HepG2 (cell line): ENCODE data around the gene SNX3. TPM values are rescaled to one million over a fixed set of nuclear protein-coding genes. Genes with fewer than 3 reads are reported as not detected.

Experiments used
- ATM ChIP-seq: fragments of 450-650 bp; IDR thresholded peaks from 2 replicates; pipeline ENCODE4 v1.7.1; 2017; ENCODE audit warnings: mild to moderate bottlenecking, borderline replicate concordance
- EP300 ChIP-seq, 3 experiments: sonication (generic) in 1 of 3; formaldehyde crosslinking in 1 of 3; IDR thresholded peaks; 2 replicates each; pipeline versions ENCODE4 v1.5.1 to v1.6.1; 2011 to 2020; ENCODE audit warnings: low read depth in 2 of 3, low read length in 2 of 3, borderline replicate concordance in 1 of 3, improper control_type of control experiment in 1 of 3, mild to moderate bottlenecking in 1 of 3, missing genetic modification reagents in 1 of 3, moderate library complexity in 1 of 3
- GABPB1 ChIP-seq: IDR thresholded peaks from 2 replicates; pipeline ENCODE4 v1.6.1; 2016; ENCODE audit warnings: mild to moderate bottlenecking, missing genetic modification reagents, moderate library complexity, missing compliant biosample characterization
- KAT7 ChIP-seq: IDR thresholded peaks from 2 replicates; pipeline ENCODE4 v1.6.1; 2018; ENCODE audit warnings: borderline replicate concordance, missing compliant biosample characterization
- KDM1A ChIP-seq: IDR thresholded peaks from 2 replicates; pipeline ENCODE4 v1.6.1; 2016; ENCODE audit warnings: missing compliant biosample characterization
- KDM2A ChIP-seq: sonication (generic); formaldehyde crosslinking; IDR thresholded peaks from 2 replicates; pipeline ENCODE4 v1.4.0; 2020; ENCODE audit warnings: low read depth, missing genetic modification reagents, borderline replicate concordance
- MEF2D ChIP-seq: sonication (generic); formaldehyde crosslinking; IDR thresholded peaks from 2 replicates; pipeline ENCODE4 v1.5.1; 2020; ENCODE audit warnings: mild to moderate bottlenecking, missing genetic modification reagents
- NPAS2 ChIP-seq: sonication (generic); formaldehyde crosslinking; IDR thresholded peaks from 2 replicates; pipeline ENCODE4 v1.8.0; 2022; ENCODE audit warnings: mild to moderate bottlenecking, missing genetic modification reagents, borderline replicate concordance
- NR0B2 ChIP-seq: sonication (generic); formaldehyde crosslinking; IDR thresholded peaks from 2 replicates; pipeline ENCODE4 v1.4.0; 2020; ENCODE audit warnings: mild to moderate bottlenecking, missing genetic modification reagents
- PRMT3 ChIP-seq: sonication (generic); formaldehyde crosslinking; IDR thresholded peaks from 2 replicates; pipeline ENCODE4 v1.8.1; 2022; ENCODE audit warnings: low read depth, mild to moderate bottlenecking, moderate library complexity, missing genetic modification reagents, borderline replicate concordance
- REXO4 ChIP-seq: sonication (generic); formaldehyde crosslinking; IDR thresholded peaks from 2 replicates; pipeline ENCODE4 v1.8.0; 2022; ENCODE audit warnings: missing genetic modification reagents, mild to moderate bottlenecking, borderline replicate concordance
- RFX3 ChIP-seq: IDR thresholded peaks from 2 replicates; pipeline ENCODE4 v1.6.1; 2016; ENCODE audit warnings: missing biosample characterization, missing genetic modification reagents
- SETDB1 ChIP-seq: sonication (generic); formaldehyde crosslinking; IDR thresholded peaks from 2 replicates; pipeline ENCODE4 v1.5.1; 2020; ENCODE audit warnings: missing genetic modification reagents, mild to moderate bottlenecking, borderline replicate concordance
- SMAD9 ChIP-seq: sonication (generic); formaldehyde crosslinking; IDR thresholded peaks from 2 replicates; pipeline ENCODE4 v1.5.1; 2020; ENCODE audit warnings: mild to moderate bottlenecking, missing genetic modification reagents
- SPEN ChIP-seq: sonication (generic); formaldehyde crosslinking; IDR thresholded peaks from 2 replicates; pipeline ENCODE4 v1.5.1; 2020; ENCODE audit warnings: low read depth, mild to moderate bottlenecking, missing genetic modification reagents
- SRSF1 ChIP-seq: fragments of 200-400 bp; formaldehyde crosslinking; optimal IDR thresholded peaks from 2 replicates; pipeline ENCODE3; 2017; ENCODE audit warnings: mild to moderate bottlenecking, low read depth, low read length, moderate library complexity
- SSRP1 ChIP-seq: IDR thresholded peaks from 2 replicates; pipeline ENCODE4 v1.6.1; 2016; ENCODE audit warnings: control low read depth
- TAF1 ChIP-seq: sonication (generic); formaldehyde crosslinking; IDR thresholded peaks from 2 replicates; pipeline ENCODE4 v1.4.0; 2020; ENCODE audit warnings: missing genetic modification reagents
- ZNF431 ChIP-seq: sonication (generic); formaldehyde crosslinking; IDR thresholded peaks from 2 replicates; pipeline ENCODE4 v1.9.0; 2022; ENCODE audit warnings: missing genetic modification reagents, low read depth, mild to moderate bottlenecking, borderline replicate concordance
- polyA plus RNA-seq, 8 experiments: library from polyadenylated mRNA; depleted of rRNA in 3 of 8; stranded (reverse) in 7 of 8; unstranded in 1 of 8; fragments of >200 nt; fragmentation: Illumina TruSeq in 4 of 8; extraction: Trizol in 4 of 8; gene quantifications; 2 replicates each; pipeline versions ENCODE4 v1.2.1 to v1.2.3, GENCODE V29; 2011 to 2016; ENCODE audit warnings: low read depth in 4 of 8, missing spikeins in 1 of 8, mixed read lengths in 1 of 8; ENCODE audit not compliant: insufficient read depth in 1 of 8
- total RNA-seq, 5 experiments: library from RNA; depleted of rRNA; stranded (reverse); fragments of >200 nt; fragmentation: Illumina TruSeq; extraction: Trizol; gene quantifications; 2 replicates each; pipeline ENCODE4 v1.2.3, GENCODE V29; 2016; ENCODE audit warnings: low read depth in 1 of 5
- TF ChIP-seq, protein P1 (sequence below): sonication (generic); formaldehyde crosslinking; IDR thresholded peaks from 2 replicates; pipeline ENCODE4 v1.8.1; 2023; ENCODE audit warnings: missing genetic modification reagents, inconsistent platforms, borderline replicate concordance
- TF ChIP-seq, protein P2 (sequence below): sonication (generic); formaldehyde crosslinking; IDR thresholded peaks from 2 replicates; pipeline ENCODE4 v1.4.0; 2020; ENCODE audit warnings: missing genetic modification reagents
- TF ChIP-seq, protein P3 (sequence below): IDR thresholded peaks from 2 replicates; pipeline ENCODE4 v1.6.1; 2016

SNX3 gene
- total and polyA plus RNA-seq, 2 of the 13 experiments (the other 11 are each of a cell fraction or from before 2014, with no cell fraction given), result 84.9 to 226 TPM

GRCh38 chr6:108294727-108295625, 34.1 kb upstream of the SNX3 start, which contains the start of gene AFG1L (continued):
- TF ChIP-seq PRMT3 (no peak), MEF2D (CRISPR knock-in tag) (peak; percentile 69; the same call in 1 of the 2 replicates), SRSF1 (peak; percentile 92), KDM1A (no peak), GABPB1 (CRISPR knock-in tag) (peak; percentile 95), NPAS2 (CRISPR knock-in tag) (no peak), RFX3 (CRISPR knock-in tag) (peak; percentile 60; the same call in 1 of the 2 replicates), KAT7 (CRISPR knock-in tag) (peak; percentile 24; the same call in 1 of the 2 replicates), SPEN (CRISPR knock-in tag) (peak; percentile 69), SSRP1 (CRISPR knock-in tag) (no peak), TAF1 (peak; percentile 76; the same call in 1 of the 2 replicates), KDM2A (CRISPR knock-in tag) (peak; percentile 88; the same call in 1 of the 2 replicates), ATM (no peak), EP300 (IDR thresholded peaks at IDR 0.05; ENCODE audit: low read depth in 2 of 2, low read length in 2 of 2) (no peak), EP300 (CRISPR knock-in tag; IDR thresholded peaks at IDR 0.05; ENCODE audit: borderline replicate concordance) (0 out of 2 replicates have a peak, but pooled peaks have one; percentile 12), SMAD9 (CRISPR knock-in tag) (no peak), ZNF431 (CRISPR knock-in tag) (no peak), REXO4 (CRISPR knock-in tag) (no peak), SETDB1 (CRISPR knock-in tag) (no peak), NR0B2 (CRISPR knock-in tag) (peak; percentile 79)
- TF ChIP-seq, protein P1, sequence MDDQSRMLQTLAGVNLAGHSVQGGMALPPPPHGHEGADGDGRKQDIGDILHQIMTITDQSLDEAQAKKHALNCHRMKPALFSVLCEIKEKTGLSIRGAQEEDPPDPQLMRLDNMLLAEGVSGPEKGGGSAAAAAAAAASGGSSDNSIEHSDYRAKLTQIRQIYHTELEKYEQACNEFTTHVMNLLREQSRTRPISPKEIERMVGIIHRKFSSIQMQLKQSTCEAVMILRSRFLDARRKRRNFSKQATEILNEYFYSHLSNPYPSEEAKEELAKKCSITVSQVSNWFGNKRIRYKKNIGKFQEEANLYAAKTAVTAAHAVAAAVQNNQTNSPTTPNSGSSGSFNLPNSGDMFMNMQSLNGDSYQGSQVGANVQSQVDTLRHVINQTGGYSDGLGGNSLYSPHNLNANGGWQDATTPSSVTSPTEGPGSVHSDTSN, result no peak; the same call in 1 of the 2 replicates
- TF ChIP-seq, protein P2, sequence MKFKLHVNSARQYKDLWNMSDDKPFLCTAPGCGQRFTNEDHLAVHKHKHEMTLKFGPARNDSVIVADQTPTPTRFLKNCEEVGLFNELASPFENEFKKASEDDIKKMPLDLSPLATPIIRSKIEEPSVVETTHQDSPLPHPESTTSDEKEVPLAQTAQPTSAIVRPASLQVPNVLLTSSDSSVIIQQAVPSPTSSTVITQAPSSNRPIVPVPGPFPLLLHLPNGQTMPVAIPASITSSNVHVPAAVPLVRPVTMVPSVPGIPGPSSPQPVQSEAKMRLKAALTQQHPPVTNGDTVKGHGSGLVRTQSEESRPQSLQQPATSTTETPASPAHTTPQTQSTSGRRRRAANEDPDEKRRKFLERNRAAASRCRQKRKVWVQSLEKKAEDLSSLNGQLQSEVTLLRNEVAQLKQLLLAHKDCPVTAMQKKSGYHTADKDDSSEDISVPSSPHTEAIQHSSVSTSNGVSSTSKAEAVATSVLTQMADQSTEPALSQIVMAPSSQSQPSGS (CRISPR knock-in tag), result peak; percentile 24
- TF ChIP-seq, protein P3, sequence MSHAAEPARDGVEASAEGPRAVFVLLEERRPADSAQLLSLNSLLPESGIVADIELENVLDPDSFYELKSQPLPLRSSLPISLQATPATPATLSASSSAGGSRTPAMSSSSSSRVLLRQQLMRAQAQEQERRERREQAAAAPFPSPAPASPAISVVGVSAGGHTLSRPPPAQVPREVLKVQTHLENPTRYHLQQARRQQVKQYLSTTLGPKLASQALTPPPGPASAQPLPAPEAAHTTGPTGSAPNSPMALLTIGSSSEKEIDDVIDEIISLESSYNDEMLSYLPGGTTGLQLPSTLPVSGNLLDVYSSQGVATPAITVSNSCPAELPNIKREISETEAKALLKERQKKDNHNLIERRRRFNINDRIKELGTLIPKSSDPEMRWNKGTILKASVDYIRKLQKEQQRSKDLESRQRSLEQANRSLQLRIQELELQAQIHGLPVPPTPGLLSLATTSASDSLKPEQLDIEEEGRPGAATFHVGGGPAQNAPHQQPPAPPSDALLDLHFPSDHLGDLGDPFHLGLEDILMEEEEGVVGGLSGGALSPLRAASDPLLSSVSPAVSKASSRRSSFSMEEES, result peak; percentile 38; the same call in 1 of the 2 replicates
